Measurements from ENCODE around the gene ZFP57. TPM values are rescaled to one million over a fixed set of nuclear protein-coding genes. Genes with fewer than 3 reads are reported as not detected.
"Not testable (repeated sequence)": the region's sequence is repeated elsewhere in the genome, so short reads cannot be mapped to it uniquely, and the experiment has no call there.

Gene ZFP57
- polyA plus RNA-seq, 12 donors, result 0.14 to 3.9 (median 0.17) TPM; not detected in 9

DNA sequence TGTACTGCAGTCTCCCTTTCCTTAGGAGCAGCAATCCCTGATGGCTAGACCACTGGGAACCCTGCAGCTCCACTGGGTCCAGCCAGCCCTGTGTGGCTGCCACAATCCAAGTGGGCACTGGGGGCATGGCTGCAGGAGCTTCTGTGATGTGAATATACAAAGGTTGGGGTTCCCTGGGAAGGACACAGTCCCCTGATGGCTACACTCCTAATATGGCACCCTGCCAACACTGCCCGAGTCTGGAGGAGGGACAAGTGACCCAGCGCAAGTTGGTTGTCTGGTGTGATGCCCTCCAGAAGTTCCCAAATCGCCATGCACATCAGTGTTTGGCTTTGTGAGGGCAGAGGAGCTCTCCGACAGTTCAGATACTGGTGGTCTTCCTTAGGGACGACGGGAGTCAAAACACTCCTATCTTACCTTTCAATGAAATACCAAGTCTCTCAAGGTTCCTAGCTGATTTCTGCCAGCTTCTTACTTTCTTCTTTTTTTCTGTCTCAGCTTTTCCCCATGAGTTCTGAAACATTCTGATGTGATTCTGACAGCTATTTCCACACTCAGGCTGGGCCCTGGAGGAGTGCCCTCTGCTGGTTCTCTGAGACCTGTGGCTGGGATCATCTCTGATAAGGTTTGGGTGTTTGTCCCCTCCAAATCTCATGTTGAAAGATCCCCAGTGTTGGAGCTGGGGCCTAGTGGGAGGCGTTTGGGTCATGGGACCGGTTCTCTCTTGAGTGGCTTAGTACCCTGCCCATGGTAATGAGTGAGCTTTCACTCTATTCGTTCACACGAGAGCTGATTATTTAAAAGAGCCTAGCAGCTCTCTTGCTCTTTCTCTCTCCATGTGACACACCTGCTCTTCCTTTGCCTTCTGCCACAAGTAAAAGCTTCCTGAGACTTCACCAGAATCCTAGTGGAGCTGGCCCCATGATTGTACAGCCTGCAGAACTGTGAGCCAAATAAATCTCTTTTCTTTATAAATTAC is 15.5 kb upstream of the ZFP57 start:
- DNase-seq, result no peak

DNA sequence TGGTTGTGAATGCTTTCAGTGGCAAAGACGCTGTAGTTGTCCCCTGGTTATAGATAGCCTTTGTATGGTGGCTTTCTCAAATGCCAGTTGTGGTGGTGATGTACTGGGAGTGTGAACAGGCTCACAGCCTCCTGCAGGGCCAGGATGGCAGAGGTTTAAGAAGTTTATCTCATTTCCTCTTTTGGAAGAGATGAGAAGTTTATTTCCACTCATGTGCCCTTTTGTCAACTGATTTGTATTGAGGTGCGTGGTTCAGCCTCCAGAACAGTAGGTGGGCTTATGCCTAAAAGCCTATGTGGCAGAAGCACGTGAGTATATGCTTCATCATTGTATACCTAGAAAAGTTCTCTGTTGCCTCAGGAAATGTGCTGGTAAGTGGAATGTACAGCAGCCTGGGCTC is 13.7 kb upstream of the ZFP57 start:
- no peak for DNase-seq

DNA sequence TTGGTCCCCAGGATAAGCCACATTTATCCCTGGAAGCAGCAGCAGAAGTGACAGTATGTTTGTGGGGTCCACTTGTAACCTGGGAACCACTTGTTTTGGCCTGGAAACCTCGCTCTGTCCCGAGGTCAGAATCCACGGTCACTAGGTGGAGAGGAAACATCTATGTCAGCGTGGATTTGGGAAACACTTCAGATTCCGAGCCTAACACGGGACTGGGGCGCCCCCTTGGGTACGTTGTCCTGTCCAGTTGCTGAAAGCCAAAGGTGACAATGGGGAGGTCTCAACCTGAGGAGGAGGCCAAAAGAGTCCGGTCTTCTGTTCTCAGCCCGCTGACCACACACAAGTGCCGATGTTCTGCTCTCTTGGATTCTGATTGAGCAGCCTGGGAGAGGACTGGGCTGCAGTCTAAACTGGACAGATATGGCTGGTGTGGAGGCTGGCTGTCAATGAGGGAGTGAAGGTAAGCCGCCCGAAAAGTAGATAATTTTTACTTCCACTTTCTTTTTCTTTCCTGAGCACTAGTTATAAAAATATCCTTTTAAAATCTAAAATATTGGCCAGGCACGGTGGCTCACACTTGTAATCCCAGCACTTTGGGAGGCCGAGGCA is 4.9 kb upstream of the ZFP57 start:
- no peak for DNase-seq

DNA sequence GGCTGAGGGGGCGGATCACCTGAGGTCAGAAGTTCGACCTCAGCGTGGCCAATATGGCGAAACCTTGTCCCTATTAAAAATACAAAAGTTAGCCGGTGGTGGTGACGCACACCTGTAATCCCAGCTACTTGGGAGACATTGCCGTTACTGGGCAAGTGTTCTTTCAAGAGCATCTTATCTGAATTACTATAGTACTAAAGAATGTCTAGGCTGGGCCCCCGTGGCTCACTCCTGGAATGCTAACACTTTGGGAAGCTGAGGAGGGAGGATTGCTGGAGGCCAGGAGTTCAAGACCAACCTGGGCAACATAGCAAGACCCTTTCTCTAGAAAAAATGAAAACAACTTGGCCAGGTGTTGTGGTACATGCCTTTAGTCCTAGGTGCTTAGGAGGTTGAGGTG is 859 bp upstream of the ZFP57 start:
- DNase-seq, result no peak

DNA sequence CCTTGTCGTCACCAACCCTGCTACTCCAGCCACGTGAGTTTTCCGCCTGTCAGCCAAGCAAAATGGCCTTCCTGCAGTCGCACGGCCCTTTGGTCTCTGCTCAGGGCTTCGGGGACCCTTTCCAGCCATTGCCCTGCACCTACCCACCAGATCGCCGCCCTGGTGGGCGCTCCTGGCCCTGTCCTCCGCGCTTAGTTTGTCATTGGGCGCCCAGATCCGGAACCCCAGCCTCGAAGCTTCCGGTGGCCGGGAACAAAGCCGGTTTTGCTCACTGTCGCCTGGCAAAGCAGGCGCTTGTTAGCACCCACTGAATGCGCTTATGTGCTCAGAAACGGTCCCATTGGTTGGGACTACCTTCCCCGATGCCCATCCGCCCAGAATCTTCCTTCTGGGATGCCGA is 536 bp downstream of the ZFP57 start:
- DNase-seq, result no peak

DNA sequence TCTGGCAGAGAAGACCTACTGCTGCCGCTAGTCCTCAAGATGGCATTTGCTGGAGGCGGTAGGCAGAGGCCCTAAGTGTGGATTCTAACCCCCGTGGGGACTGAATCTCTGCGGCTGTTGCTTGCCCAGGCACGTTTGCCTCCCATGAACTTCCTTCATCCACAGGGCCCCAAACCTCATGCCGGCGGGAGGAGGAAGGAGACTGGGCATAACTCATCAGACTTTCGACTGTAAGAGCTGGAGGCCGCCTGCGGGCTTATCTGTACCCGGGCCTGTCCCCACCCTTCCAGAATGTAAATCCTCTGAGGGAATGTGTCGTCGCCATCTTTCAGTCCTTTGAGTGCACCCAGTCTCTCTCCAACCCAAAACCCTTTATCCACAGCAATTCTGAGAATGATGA is 990 bp downstream of the ZFP57 start:
- no peak for DNase-seq

DNA sequence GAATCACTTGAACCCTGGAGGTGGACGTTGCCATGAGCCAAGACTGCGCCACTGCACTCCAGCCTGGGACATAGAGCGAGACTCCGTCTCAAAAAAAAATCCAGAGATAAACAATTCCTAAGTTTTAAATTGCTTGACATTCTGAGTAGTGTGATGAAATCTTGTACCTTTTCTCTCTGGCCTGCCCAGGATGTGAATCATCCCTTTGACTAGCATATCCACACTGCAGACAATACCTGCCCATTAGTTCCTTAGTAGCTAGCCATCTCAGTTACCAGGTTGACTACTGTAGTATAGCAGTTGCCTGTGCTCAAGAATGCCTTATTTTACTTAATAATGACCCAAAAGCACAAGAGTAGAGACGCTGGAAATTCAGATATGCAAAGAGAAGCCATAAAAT is 2.8 kb downstream of the ZFP57 start:
- DNase-seq, result no peak

DNA sequence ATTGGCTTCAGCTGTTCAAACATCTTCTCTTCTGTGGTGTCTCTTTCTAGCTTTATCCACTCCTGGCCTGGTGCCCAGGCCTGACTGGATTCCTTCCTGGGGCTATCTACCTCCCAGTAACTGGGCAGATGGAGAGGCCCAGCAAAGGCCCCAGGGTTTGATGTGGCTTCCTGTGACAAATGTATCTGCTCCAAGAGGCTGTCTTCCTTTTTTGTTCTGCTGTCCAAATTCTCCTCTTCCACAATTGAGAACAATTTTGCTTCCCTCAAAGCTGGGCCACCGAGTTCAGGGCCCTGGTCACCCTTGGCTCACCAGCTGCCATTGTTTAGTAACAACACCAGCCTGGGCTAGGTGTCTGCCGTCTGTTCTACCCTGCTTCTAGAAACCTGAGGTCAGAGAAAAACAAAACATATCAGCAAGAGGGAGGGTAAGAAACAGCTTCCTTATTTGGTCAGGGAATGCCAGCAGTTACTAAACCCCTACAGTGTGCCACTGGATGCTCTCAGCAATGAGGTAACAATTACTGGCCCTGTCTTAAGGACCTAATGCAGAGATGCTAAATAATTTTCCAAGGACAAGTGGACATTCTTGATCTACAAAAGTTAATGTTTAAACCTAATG is 3.9 kb downstream of the ZFP57 start:
- DNase-seq, result no peak

DNA sequence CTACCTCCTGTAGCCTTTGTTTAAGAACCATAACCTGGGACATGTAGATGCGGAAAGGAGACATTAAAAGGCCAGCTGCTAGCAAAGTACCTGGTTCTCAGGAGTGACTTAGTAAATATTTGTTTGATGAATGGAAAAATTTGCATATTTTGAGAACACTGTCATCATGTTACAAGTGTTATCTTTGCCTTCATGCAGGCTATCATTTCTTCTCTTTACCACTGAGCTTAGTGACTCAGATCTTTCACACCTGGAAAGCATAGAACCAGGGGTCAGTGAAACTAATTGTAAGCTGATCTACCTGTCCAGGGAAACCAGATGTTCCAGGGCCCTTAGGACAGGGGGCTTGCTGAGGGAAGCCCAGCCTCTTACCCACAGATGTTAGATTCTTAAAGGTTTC is 5.4 kb downstream of the ZFP57 start:
- DNase-seq, result no peak

DNA sequence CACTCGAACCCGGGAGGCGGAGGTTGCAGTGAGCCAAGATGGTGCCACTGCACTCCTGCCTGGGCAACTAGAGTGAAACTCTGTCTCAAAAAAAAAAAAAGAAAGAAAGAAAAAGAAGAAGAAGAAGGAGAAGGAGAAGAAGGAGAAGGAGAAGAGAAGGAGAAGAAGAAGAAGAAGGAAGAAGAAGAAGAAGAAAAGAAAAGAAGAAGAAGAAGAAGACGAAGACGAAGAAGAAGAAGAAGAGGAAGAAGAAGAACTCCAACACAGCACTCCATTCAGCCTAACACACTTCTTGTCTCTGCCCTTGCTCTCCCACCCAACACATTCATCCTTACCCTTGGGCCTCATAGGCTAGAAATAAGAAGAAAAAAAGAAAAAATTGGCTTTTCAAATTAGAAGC is 6.9 kb downstream of the ZFP57 start:
- DNase-seq, result no peak

DNA sequence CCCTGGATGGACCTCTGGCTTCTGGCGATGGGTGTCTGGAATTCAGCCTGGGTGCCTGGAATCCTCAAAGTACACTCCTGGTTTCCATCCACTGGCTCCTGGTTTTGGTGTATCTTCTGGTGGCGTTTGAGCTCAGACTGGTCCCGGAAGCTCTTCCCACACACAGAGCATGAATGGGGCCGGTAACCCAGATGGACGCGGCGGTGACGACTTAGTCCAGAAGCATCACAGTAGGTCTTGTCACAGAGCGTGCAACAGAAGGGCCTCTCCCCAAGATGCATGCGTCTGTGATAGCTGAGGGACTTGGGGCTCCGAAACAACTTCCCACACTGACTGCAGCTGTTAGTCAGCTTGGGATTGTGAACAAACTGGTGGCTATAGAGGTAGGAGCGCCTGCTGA is 7.8 kb downstream of the ZFP57 start:
- DNase-seq, result no peak

DNA sequence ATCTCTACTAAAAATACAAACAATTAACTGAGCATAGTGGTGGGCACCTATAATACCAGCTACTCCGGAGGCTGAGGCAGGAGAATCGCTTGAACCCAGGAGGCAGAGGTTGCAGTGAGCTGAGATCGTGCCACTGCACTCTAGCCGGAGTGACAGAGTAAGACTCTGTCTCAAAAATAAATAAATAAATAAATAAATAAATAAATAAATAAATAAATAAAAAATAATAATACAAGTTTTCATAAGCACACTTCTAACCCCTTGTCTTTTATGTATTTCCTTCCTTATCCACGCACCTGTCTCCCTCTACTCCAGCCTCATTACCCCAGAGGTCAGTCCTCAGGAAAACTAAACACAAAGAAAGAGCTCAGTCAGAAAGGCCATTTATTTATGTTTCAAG is 8.8 kb downstream of the ZFP57 start:
- DNase-seq, result not testable (repeated sequence)

DNA sequence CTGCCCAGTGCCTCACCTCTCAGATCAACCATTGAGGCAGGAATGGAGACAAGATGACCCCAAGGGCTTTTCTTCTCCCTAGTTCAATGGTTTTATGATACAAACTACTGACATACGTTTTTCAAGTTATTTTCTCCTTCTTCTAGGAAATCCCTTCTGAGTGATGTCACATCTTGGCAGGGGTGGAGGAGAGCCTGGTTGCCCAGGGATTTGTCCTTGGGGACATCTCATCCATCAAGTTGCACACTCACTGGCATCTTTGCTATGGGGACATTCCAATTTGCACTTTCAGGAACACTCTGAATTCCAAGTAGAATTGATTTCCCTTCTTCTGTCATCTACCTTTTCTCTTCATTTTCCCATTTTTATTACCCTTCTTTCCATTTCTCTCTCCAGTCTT is 9.9 kb downstream of the ZFP57 start:
- no peak for DNase-seq

DNA sequence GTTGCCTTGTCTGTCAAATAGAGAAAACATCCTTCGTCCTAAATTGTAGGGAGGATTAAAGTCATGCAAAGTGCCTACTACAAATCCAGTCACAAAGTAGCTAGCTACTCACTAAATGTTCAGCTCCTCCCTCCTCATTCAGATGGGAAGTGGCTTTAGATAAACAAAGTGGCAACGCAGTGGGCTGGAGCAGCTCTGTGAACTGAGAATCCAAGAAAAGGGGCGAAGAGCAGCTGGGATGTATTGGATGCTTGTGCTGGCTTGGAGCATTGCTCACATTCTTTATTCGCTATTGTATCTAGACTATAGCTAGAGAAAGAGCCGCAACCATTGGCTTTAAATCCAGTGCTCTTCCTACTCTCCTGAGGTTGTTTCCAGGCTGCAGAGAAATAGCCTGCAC is 13.8 kb downstream of the ZFP57 start:
- no peak for DNase-seq

DNA sequence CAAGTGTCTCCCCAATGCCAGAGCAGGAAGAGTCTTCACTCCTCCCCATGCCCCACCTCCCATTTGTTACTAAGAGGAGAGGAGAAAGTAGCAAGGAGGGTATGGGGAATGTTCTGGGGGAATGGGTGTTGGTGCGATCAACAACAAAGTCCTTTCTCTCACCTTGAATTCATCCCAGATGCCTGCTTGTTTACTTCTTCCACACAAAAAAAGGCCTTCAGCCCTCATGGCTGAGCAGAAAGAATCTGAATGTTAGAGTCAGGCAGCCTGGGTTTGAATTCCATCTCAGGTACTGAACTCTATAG is 14.2 kb downstream of the ZFP57 start:
- DNase-seq, result no peak

DNA sequence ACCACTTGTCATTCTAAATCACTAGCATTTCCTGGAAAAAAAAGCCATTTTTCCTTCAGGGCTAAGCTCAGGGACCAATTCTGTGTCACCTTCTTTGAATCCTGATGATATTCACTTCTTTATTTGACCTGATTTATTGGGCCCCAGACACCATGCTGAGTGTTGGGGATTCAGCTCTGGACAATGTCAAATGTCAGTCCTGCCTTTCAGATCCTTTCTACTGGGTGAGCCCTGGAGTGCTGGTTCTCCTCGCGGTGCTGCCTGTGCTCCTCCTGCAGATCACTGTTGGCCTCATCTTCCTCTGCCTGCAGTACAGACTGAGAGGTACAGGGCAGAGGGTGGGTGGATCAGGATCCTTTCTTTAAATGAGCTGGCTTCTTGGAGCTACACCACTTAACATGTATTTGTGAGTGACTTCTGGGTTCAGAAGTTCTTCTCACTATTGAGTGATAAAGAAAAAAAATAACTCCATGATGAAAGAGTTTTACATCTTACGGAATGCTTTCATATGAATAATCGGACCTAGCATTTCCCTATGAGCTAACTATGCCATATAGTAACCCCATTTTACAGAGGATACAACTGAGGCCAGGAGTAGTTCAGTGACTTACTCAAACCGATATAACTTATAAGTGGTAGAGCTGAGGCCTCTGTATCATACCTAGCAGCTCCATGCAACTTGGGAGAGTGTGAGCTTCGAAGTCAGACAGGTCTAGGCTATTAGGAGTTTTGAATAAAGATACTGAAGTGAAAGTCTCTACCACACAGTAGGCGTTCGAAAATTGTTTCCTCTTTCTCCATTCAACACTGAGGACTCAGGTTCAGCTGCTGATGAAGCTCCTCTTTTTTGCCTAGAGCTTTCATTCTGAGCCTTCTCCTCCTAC is 14.8 kb downstream of the ZFP57 start:
- no peak for DNase-seq

DNA sequence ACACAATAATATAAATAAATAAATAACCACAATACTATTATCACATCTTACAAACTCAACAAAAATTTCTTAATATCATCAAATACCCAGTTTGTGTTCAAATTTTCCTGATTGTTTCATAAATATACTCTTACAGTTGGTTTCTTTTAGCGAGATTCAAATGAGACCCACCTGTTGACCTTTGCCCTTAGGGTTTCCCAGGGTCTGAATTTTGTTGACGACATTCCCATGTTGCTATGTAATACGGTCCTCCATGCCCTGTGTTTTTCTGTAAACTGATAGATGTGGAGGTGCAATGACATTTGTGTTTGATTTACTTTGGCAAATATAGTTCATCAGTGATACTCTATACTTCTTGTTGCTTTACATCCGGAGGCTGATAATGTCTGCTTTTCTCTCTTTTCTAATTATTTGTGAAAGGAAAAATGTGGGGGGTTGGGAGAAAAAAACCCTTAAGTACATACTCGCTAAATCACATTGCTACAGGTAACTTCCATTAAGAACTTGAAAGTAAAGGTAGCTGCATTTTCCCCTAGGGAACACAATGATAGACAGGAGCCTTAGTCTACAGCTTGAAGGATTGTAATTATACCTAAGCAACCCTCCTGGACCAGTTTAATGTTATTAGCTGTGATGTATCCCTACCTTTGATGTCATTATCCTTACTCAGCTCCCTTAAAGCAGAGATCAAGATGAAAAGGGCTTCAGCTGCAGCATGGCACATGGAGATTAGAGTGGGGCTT is 17.5 kb downstream of the ZFP57 start:
- no peak for DNase-seq

DNA sequence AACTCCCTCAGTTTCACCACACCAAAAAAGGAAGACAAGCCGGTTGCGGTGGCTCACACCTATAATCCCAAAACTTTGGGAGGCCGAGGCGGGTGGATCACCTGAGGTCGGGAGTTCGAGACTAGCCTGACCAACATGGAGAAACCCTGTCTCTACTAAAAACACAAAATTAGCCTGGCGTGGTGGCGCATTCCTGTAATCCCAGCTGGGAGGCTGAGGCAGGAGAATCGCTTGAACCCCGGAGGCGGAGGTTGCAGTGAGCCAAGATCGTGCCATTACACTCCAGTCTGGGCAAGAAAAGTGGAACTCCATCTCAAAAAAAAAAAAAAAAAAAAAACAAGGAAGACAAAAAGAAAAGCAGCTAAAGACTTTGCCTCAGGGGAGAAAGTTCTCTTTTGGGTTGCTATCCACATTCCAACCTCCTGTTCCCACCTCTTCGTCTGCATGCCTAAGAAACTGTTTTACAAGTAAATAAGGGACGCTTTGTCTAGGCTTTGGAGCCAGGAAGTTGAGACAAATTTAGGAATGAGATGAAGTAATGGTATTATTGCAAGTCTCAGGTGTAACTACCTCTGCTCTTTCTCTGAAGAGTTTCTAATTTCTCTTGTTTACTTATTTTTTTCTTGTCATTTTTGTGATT is 19.3 kb downstream of the ZFP57 start:
- not testable (repeated sequence) for DNase-seq

DNA sequence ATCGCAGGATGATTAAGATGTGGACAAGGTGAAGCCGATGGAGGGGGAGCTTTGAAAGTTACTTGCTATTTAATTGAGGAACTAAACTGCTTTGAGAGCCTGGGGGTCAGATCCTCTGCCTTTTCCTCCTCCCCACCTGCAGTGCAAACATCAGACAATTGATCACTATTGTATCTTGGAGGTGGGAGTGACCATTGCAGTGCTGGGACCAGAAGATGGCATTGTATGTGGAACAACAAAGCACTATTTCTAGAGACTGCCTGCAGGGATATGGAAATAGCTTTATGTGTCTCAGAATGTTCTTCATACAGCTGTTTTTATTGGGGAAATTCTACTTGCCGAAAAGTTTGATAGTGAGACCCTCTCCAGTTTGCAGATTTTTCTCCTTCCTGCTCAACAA is 19.9 kb downstream of the ZFP57 start:
- DNase-seq, result no peak

DNA sequence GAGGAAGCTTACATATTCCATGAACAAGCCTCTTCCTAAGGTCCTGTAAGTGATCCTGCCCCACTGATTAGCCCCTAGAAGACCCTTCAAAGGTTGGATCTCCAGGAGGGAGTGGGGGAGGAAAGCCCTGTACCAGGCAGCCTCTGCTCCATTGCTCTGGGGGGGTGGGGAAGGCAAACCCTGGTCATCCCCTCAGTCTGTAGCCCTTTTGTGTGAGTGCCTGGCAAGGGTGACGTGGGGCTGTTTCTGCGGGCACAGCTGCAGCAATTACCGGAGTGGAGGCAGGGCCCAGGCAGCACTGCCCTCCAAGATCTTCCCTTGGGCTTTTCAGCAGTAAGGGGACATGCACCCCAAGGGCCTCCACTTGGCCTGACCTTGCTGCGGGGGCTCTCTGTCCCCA is 24.2 kb downstream of the ZFP57 start, which contains the start of gene MOG:
TSS of gene MOG (plus strand) at position 295 of the 400 bp plus-strand sequence. CDS start 118 bp downstream, outside the sequence.
- DNase-seq, result no peak

DNA sequence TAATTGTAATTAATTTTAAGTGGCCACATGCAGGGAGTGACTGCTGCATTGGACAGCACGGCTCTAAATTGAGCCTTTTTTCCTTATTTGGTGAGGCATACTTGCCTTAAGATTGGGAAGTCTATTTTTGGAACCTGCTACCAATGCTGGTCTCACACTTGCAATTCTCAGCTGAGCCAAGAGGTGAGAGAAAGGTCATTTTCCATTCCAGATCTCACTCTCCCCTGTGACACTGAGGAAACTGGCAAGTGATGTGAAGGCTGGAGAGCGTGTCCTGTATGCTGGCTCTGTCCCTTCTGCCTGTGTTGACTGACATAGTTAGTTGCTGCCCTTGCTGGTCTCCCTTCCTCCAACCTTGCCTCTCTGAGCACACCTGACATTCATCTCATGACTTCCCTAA is 24.8 kb downstream of the ZFP57 start:
- DNase-seq, result no peak
